Glomerular endothelial cell (primary cell): ENCODE measurements around the gene ERN1. TPM values are rescaled to one million over a fixed set of nuclear protein-coding genes. Genes with fewer than 3 reads are reported as not detected.
A peak's percentile ranks its signal among the peaks of the same experiment; 100 is the strongest.
"Not testable (repeated sequence)": the region's sequence is repeated elsewhere in the genome, so short reads cannot be mapped to it uniquely, and the experiment has no call there.

Source experiments
- DNase-seq: peaks from one replicate; pipeline ENCODE4 v3.0.0-alpha.2; 2011; ENCODE audit warnings: low read depth, low spot score; ENCODE audit errors: extremely low read depth
- total RNA-seq: library from RNA; depleted of rRNA; stranded (reverse); fragments of >200 nt; gene quantifications from 2 replicates; pipeline ENCODE4 v1.2.3, GENCODE V29; 2015

The ERN1 gene
- total RNA-seq, 1 donor from 2014 or later: 19.5 TPM

DNA sequence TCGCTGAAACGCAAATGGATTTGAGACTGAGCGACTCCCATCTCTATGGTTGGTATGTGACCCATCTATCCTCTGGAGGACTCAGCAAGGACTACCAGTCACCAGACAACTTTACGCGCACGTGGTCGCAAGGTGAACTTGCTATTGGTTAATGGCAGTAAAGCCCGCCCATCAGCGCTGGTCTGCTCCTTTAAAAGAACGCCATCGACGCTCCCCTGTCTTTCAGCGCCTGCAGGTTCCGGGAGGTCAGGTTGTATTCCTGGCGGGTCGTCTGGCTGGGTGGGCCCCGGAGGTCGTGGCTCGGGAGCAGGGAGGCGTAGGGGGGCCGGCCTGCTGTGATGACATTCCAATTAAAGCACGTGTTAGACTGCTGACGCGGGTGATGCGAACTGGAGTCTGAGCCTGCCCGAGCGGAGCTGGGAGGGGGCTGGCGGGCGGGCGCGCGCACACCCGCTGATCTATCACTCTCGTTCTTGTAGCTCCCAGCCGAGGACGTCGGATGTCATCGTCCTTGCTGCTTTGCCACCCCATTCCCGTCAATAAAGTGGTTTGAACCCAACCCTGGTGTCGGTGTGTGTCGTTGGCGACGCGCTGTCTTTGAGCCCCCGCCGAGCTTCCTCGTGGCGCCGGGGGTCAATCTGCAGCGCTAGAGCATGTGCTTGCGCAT is 15.9 kb upstream of the ERN1 start:
- DNase-seq: peak; percentile 100

DNA sequence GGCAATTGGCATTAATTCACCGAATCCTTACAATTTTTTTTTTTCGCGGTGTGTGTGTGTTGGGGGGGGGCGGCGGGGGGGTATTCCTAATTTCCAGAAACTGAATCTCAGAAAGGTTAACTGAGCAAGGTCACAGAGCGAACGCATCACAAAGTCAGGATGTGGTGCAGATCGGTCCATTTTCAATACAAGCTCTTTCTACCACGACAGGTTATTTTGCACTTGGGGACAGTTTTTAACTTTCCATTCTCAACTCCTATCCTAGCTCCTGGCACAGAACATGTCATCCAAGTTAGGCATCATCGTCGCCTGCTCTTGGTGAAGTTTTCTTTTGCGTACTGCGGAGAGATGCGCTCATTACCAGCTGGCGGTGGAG is 15.4 kb upstream of the ERN1 start:
- DNase-seq: no peak

DNA sequence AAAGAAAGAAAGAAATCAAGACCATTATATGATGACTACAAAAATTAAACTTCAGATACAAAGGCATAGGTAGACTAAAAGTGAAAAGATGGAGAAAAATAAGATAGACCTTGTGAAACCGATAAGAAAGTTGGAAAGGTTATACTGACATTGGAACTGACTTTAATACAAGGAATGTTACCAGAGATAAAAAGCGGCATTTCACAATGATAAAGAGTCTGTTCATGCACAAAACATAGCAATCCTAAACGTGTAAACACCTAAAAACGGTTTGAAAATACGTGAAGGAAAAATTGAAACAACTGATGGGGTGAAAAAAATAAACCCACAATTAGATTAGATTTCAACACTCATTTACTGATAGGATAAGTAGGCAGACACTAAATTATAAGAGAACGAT is 9.6 kb upstream of the ERN1 start:
- no peak for DNase-seq

DNA sequence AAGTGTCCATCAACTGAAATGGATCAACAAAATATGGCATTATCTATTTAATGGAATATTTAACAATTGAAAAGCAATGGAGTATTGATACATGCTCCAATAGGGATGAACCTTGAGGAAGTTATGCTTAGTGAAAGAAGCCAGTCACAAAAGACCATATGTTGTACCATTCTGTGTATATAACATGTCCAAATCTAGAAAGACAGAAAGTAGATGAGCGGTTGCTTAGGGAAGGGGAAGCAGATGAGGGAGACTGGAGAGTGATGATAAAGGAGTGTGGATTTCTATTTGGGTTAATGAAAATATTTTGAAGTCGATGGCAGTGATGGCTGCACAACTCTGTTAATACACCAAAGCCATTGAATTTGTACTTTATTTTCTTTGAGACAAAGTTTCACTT is 8.5 kb upstream of the ERN1 start:
- no peak for DNase-seq

DNA sequence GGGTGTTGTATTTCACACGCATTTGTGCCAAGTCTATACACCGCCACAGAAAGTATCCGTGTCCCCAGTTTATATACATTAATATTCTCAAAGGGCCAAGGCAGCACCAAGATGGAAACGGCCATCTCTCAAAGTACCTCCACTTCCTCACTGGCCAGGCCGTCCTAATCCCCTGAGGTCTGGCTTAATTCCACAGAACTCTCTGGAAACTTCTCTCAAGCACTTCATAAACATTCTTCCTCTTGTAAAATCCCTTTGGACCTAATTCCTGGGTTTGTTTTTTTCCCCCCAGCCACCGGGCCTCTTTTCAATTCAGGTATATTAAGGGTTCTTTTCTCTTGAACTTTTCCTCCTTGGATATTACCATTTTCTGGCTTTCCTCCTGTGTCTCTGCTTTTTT is 5.1 kb upstream of the ERN1 start:
- DNase-seq: no peak

DNA sequence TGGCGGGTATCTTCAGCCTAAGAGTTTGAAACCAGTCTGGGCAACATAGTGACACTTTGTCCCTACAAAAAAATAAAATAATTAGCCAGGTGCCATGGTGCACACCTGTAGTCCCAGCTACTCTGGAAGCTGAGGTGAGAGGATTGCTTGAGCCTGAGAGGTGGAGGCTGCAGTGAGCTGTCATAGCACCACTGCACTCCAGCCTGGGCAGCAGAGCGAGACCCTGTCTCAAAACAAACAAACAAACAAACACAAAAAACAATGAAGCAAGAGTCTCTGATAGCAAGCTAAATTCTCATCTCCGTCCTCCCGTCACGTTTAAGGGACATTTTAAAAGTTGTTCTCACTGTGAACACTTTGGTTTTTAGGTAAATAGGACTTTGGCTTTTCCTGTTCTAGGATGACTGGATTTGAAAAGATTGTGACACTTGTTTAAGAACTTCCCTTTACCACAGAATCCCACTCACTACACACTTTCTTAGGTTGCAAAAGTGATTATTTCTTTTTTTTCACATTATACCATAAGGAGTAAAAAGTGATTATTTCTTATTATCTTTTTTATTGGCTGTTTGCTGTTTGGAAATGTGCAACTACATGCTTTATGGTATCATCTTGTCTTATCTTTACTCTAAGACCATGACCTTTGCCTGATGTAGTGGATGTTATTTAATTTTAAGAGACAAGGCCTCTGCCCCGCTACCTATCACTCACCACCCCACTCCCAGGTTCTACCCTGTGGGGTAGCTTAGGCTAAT is 4.4 kb upstream of the ERN1 start:
- no peak for DNase-seq

DNA sequence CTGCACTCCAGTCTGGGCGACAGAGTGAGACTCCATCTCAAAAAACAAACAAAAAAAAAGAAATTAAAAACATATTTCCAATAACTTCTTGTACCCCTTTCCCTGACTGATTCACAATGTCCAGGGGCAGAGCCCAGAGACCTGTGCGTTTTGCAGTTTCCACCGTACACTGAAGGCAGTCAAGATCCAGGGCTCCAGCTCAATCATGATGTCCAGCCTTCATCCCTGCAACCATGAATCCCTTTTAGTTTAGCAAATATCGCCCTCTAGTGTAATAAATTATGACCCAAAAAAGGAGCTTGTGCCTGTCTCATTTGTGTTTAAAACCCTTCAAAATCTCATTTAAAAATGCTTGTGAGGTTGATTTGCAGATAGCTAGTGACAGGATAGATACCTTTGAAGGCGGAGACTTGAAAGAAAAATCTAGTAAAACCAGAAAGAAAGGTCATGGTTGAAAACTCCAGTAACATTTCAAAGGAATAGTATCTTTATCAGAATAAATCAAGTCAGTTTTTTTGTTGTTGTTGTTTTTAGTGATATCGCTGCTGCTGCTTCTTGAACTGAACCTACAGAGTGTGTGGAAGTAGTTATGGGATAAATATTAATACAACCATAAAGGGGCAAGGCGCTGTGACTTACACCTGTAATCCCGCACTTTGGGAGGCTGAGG is 3.7 kb upstream of the ERN1 start:
- no peak for DNase-seq

DNA sequence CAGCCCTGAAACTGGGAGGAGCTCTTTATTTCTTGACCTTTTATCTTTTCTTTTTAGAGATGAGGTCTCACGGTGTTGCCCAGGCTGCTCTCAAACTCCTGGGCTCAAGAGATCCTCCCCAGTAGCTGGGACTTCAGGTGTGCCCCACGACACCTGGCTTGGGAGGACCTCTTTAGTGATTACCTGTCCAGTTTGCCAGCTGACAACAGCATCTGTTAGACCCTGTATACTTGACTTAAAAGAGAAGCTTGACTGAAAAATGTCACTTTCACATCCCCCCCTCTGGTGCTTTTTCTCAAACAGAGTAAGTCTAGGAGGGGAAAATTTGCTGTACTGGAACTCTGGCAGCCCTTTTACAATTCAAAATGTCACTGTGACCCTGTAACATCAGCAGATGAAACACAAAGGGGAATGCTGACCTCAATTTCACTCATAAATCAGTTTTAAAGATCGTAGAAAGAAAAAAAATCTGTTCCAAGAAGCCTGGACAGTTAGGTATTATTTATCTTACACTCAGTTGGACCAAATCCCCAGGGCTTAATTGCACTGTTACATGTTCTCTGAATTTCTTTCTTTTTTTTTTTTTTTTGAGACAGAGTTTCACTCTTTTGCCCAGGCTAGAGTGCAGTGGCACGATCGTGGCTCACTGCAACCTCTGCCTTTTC is 1.8 kb upstream of the ERN1 start:
- no peak for DNase-seq

DNA sequence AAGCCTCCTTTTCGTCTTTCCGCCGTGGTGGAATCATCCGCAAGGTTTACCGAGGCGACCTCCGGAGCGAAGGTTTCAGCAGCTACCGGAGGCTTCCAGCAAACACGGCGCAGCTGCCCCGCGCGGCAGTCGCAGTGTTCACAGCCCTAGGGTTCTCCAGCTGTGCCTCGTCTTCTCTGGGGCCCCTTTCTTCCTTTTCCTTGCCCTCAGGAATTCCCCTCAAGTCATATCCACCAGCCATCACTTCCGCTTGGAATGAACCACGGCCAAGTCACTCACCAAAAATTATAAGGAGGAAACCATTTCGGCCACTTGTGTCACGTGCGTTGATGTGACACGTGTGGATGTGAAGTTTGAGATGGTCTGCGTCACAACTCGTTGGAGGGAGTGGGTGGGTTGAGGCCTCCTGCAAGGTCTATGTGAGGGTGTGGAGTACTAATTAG is 636 bp upstream of the ERN1 start:
- no peak for DNase-seq

DNA sequence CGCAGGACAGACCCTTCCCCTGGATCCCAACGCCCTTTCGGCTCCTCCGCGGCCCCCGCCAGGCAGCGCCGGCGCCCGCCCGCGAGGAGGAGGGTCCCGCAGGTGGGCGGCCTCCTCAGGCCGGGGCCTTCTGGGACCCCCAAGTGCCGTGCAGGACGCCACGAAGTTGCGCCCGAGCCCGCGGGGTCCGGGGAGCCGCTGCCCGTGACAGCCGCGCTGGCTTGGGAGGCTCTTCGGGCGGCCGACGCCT is 504 bp downstream of the ERN1 start:
- DNase-seq: no peak

DNA sequence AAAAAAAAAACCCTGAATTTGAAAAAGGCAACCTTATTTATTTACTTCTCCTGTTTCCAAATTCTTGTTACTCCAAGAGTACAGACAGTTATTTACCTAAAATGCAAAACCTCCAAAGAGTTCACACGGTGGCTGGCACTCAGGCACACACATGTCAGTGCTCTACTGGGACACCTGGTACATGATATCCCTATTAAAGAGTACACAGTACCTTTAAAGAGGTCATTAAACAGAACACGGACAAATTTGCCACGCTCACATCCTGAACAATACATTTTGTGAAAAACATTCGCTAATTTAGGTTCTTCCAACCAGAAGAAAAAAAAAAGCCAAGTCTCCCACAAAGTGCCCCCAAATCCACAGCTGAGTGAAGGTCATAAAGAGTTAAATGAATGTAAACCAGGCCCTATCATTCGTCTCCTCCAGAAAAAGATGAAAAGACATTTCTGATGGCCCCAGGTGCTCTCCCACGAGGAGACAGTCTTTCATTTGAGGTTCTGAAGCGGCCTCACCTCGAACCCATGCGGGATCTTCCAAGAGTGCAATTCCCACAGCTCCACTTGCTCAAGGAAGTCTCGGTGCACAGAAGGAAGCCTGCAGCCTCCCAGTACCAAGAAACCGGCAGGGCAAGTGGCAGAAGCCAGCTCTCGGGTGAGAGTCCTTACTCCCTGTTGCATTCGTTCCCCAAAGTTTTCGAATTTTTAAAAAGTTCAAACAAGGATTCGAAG is 993 bp downstream of the ERN1 start:
- no peak for DNase-seq

DNA sequence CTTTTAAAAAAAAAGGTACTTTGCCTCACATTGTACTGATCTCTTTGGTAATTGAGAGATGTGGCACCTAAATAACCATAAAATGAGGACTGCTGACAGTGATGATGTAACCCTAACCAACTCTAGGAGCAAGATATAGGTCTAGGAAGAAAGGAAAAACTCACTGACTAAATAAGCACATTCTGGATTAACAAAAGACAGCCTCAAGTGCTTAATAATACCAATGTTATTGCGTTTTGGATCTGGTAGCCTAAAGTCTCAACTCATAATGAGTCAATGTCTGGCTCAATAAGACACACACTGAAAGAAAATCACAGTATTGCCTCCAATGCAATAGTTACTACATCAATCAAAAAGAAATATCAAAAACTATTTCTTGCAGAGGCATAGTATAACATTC is 3.0 kb downstream of the ERN1 start:
- DNase-seq: no peak

DNA sequence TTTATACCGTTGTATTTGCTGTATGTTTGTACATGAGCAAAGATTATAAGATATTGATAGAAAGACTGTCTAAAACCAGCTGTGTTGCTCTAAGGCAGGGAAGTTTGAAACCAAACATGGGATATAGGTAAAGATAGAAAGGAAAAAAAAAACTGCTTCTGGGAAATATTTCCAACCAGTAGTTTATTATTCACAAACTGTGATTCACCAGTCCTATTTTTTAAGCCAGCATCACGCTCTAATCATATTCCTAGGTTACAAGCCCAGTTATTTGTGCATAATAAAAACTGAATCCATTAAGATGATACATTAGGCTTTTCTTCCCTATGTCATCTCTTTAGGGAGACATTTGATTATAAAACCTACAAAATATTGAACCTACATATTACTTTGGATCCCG is 4.0 kb downstream of the ERN1 start:
- DNase-seq: no peak

DNA sequence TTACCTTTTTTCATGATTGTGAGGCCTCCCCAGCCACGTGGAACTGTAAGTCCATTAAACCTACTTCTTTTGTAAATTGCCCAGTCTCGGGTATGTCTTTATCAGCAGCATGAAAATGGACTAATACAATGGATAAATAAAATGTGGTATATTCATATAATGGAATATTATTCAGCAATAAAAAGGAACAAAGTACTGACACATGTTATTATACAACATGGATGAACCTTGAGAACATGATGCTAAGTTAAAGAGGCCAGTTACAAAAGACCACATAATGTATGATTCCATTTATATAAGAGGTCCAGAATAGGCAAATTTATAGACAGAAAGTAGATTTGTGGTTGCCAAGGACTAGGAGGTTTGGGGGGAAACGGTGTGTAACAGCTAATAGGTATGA is 5.3 kb downstream of the ERN1 start:
- no peak for DNase-seq

DNA sequence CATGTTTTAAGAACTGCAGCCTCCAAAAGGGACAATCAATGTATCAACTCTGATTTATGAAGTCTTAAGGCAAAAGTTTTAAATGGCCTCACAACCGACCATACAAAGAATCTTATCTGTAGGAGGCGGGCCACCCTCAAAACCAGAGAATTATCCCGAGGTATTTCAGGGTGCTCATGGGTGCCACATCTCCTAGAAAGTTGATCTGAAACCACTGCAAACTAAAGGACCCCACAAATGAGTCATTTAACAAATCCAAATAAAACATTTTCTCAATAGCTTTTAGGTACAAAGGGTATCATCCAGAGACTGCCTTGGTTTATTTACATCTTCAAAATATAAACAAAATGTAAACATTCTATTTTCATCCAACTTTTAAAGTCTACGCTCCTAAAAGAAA is 6.8 kb downstream of the ERN1 start:
- no peak for DNase-seq

DNA sequence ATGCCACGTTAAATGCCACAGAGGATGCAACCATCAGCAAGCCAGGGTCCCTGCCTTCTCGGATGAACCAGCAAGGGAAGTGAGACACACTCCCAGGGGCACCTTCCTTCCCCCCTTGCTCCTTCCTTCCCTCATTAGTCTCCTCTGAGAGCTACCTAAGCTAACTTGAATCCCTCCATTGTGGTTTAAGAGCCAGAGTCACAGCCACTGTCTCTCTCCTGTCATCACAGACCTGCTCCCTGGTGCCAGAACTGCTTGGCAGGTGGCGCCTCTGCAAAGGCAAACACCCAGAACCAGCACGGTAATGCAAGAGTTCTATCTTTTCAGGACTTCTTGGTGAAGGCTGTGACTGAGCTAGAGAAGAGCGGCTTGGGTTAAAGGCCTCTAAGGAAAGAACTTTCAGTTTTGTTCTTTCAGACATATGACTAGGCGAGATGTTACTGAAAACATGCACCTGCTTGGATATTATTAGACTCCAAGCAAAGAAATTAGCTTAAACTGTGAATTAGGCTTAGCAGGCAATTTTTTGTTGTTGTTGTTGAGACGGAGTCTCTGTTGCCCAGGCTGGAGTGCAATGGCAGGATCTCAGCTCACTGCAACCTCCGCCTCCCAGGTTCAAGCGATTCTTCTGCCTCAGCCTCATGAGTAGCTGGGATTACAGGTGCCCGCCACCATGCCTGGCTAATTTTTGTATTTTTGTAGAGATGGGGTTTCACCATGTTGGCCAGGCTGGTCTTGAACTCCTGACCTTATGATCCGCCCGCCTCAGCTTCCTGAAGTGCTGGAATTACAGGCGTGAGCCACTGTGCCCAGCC is 8.8 kb downstream of the ERN1 start:
- not testable (repeated sequence) for DNase-seq

DNA sequence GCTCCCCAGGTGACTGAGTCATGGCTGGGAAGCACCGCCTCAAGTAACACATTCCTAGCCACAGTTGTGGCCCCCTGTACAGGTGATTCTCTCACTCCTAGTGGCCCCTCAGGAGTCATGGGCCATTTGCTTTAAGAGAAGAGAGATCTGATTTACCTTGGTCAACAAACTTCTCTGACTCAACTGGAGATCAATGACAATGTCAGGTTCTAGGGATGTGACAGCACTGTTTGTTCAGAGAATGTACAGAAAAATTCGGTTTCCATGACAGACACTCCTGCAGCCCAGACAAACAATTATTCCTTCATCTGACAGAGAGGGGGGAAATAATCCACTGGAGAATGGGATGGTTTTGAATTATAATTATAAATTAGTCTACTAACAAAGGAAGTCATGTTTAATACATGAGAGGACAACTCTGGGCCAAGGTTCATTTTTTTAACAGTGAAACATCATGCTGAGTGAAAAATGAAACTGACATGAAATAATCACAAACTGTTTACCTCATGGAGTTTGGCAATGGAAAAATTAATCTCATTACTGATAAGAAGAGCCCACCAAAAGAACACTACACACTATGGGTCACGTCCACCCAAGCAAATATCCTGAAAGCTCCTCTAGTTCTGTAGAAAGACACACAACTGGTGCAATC is 9.7 kb downstream of the ERN1 start:
- DNase-seq: no peak

DNA sequence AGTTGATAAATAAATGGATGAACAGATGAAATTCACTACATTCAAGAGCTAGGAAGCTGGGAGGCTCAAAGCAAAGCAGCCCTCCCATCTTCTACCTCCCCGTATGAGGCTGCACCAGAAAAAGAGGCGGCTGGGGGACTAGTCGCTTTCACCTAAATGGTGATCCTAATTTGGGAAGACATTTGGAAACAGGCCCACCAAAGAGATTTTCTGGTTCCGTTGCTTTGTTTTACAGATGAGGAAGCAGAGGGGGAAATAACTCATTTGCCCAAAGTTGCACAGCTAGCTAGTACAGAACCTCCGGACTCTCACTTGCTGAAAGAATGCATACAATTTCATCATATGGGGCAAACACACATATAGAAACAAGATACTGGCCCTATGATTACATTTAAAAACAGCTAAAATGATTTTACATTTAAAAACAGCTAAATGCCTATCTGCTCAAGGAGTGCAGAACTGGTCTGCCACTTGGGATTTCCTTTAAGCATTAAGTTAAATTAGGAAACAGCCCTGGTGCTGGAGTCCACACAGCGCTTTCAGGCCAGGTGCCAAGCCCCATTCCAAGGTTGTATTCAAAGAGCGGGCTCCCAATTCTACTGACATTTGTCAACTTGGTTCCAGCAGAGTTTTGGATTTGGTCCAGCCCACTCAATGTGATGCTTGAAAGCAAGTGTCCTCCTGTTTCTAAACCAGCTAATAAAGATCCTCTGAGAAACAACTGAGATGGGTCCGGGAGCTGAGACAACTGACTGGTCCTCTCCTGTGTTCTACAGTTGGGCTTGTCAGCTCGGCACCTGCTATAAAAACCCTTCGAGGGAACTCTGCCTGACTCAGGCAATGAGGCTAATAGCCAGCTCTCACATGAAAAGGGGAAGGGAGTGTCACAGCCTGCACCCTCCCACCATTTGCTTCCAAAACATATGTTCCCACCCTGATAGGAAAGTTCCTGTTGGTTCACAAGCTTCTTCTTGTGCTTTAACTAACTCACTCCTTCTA is 11.7 kb downstream of the ERN1 start:
- DNase-seq: no peak
